Testis (tissue), 2 donors: Measurements from ENCODE around the gene PIK3AP1.

ENCODE experiments used
- POLR2A ChIP-seq: fragments of 450-650 bp; IDR thresholded peaks from one replicate; pipeline ENCODE4 v1.6.1; 2017; ENCODE audit warnings: antibody characterized with exemption, mild to moderate bottlenecking, moderate library complexity
- TF ChIP-seq, protein P1 (sequence below), 3 experiments: fragments of 450-650 bp in 2 of 3; fragments of 200-600 bp in 1 of 3; sonication (generic) in 1 of 3; IDR thresholded peaks; one replicate each; pipeline ENCODE4 v1.5.1; 2016 to 2019; ENCODE audit warnings: antibody characterized with exemption in 3 of 3, mild to moderate bottlenecking in 2 of 3, moderate library complexity in 1 of 3

DNA sequence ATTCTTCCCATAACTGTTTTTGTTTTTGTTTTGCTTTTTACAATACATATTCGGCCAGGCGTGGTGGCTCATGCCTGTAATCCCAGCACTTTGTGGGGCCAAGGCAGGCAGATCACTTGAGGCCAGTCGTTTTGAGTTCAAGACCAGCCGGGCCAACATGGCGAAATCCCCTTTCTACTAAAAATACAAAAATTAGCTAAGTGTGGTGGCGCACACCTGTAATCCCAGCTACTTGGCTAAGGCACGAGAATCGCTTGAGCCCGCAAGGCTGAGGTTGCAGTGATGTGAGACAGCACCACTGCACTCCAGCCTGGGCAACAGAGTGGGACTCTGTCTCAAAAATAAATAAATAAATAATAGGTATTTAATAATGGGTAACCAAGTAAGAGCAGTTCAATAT, 135.8 kb downstream of the PIK3AP1 start:
- no peak for TF ChIP-seq POLR2A
- TF ChIP-seq, protein P1, sequence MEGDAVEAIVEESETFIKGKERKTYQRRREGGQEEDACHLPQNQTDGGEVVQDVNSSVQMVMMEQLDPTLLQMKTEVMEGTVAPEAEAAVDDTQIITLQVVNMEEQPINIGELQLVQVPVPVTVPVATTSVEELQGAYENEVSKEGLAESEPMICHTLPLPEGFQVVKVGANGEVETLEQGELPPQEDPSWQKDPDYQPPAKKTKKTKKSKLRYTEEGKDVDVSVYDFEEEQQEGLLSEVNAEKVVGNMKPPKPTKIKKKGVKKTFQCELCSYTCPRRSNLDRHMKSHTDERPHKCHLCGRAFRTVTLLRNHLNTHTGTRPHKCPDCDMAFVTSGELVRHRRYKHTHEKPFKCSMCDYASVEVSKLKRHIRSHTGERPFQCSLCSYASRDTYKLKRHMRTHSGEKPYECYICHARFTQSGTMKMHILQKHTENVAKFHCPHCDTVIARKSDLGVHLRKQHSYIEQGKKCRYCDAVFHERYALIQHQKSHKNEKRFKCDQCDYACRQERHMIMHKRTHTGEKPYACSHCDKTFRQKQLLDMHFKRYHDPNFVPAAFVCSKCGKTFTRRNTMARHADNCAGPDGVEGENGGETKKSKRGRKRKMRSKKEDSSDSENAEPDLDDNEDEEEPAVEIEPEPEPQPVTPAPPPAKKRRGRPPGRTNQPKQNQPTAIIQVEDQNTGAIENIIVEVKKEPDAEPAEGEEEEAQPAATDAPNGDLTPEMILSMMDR (IDR thresholded peaks at IDR 0.05), result no peak
